ENCODE data around the gene HERC4.

GRCh38 chr10:68001539-68001938 lies 73.5 kb downstream of the HERC4 start:
- TF ChIP-seq POLR2A (conservative IDR thresholded peaks at IDR 0.05): no peak
- no peak for TF ChIP-seq CTCF (IDR thresholded peaks at IDR 0.05 in 2 of 3, conservative IDR thresholded peaks at IDR 0.05 in 1 of 3; ENCODE audit: insufficient read depth in 2 of 3, low read depth in 1 of 3, low read length in 3 of 3)
- TF ChIP-seq U2AF2 (optimal IDR thresholded peaks at IDR 0.05; ENCODE audit: low read depth, low read length): no peak
- TF ChIP-seq CBX1 (IDR thresholded peaks at IDR 0.05; ENCODE audit: low read depth): no peak
- no peak for TF ChIP-seq POLR3G (IDR thresholded peaks at IDR 0.05; ENCODE audit: extremely low read depth, insufficient read length, insufficient replicate concordance)
- no peak for TF ChIP-seq JUNB (CRISPR knock-in tag; conservative IDR thresholded peaks at IDR 0.05)
- TF ChIP-seq ZSCAN29 (IDR thresholded peaks at IDR 0.05): no peak
- no peak for TF ChIP-seq RB1 (IDR thresholded peaks at IDR 0.05; ENCODE audit: low read depth)
- TF ChIP-seq TFAP4 (CRISPR knock-in tag; IDR thresholded peaks at IDR 0.05; ENCODE audit: borderline replicate concordance): no peak
- no peak for TF ChIP-seq KAT7 (CRISPR knock-in tag; IDR thresholded peaks at IDR 0.05; ENCODE audit: borderline replicate concordance)
